Gastroesophageal sphincter (tissue), 3 donors: ENCODE data around the gene ASAP2.
A peak's percentile ranks its signal among the peaks of the same experiment; 100 is the strongest.

ENCODE experiments used
- POLR2A ChIP-seq, 2 donors: fragments of 450-650 bp; IDR thresholded peaks; one replicate each; pipeline ENCODE4 v1.6.1; 2017; ENCODE audit warnings: antibody characterized with exemption in 2 of 2, mild to moderate bottlenecking in 2 of 2, moderate library complexity in 1 of 2
- POLR2AphosphoS5 ChIP-seq: sonication (generic); formaldehyde crosslinking; IDR thresholded peaks from one replicate; pipeline ENCODE4 v1.6.1; 2017; ENCODE audit warnings: antibody characterized with exemption
- TF ChIP-seq, protein P1 (sequence below), 4 experiments: fragments of 200-600 bp in 2 of 4; fragments of 450-650 bp in 2 of 4; sonication (generic) in 1 of 4; IDR thresholded peaks; one replicate each; pipeline ENCODE4 v1.5.1; 2017 to 2019; ENCODE audit warnings: antibody characterized with exemption in 4 of 4, mild to moderate bottlenecking in 2 of 4, moderate library complexity in 2 of 4

DNA sequence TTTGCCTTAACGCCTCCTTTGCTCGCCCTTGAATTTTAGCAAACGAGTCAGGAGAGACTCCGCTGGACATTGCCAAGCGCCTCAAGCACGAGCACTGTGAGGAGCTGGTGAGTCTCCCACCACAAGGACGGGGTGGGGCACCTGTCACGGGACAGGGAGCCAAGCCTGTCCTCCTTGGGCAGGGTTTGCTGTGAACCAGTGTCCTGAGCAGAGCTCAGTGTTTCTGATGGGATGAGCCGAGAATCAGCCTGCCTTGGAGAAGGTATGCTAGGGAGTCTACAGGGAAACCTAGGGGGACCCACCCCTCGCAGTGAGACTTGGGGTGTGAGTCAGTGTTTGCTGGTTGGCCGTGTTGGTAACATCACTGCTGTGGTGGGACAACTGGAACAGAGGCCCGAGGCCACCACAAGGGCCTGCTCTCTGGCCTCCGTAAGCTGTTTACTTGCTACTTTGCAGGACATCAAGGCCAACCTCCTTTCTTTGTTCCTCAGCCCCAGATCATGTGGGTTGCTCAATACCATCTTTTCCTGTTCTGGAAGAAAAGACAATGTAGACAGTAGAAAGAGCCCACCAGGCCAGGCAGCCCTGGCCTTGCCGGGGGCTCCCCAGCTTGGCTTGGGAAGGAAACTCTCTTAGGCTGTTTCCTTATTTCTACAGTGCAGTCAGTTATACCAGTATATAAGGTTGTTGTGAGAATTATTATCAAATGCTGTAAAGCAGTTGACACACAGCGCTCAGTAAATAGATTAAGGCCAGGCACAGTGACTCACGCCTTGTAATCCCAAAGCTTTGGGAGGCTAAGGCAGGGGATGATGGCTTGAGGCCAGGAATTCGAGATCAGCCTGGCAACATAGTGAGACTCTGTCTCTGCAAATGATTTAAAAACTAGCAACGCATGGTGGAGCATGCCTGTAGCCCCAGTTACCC, 174.4 kb downstream of the ASAP2 start:
- TF ChIP-seq POLR2A (IDR thresholded peaks at IDR 0.05) (no peak), POLR2AphosphoS5 (peak; percentile 20)
- TF ChIP-seq, protein P1, sequence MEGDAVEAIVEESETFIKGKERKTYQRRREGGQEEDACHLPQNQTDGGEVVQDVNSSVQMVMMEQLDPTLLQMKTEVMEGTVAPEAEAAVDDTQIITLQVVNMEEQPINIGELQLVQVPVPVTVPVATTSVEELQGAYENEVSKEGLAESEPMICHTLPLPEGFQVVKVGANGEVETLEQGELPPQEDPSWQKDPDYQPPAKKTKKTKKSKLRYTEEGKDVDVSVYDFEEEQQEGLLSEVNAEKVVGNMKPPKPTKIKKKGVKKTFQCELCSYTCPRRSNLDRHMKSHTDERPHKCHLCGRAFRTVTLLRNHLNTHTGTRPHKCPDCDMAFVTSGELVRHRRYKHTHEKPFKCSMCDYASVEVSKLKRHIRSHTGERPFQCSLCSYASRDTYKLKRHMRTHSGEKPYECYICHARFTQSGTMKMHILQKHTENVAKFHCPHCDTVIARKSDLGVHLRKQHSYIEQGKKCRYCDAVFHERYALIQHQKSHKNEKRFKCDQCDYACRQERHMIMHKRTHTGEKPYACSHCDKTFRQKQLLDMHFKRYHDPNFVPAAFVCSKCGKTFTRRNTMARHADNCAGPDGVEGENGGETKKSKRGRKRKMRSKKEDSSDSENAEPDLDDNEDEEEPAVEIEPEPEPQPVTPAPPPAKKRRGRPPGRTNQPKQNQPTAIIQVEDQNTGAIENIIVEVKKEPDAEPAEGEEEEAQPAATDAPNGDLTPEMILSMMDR (IDR thresholded peaks at IDR 0.05), result no peak
